HEK293 (cell line): ENCODE data around the gene TMEM222.

Source experiments
- CTCF ChIA-PET: fragments of 350-600 bp; formaldehyde crosslinking; extraction: SDS; loops from one replicate; lab custom pipeline; 2021; ENCODE audit warnings: antibody characterized with exemption; lab: Yijun Ruan, JAX
- POLR2A ChIA-PET: fragments of 300-600 bp; formaldehyde crosslinking; extraction: SDS; loops from one replicate; lab custom pipeline; 2020; ENCODE audit warnings: antibody characterized with exemption, inconsistent platforms; lab: Yijun Ruan, JAX
- H3K27ac ChIP-seq: fragments of 200-500 bp; sonication (Bioruptor generic); 2 replicates; pipeline ENCODE4 v1.5.1; 2014; ENCODE audit warnings: low read depth, low read length, control low read depth, inconsistent platforms; ENCODE audit errors: extremely low read depth
- H3K36me3 ChIP-seq, 2 experiments: fragments of 200-500 bp in 1 of 2; sonication (Bioruptor generic) in 1 of 2; 1 replicate in 1 of 2; 2 replicates in 1 of 2; pipeline ENCODE4 v1.5.1; 2014 to 2017; ENCODE audit warnings: inconsistent platforms in 2 of 2, low read length in 2 of 2; ENCODE audit not compliant: control insufficient read depth in 2 of 2, insufficient read depth in 1 of 2
- H3K4me1 ChIP-seq: fragments of 200-500 bp; sonication (Bioruptor generic); 2 replicates; pipeline ENCODE4 v1.5.1; 2014; ENCODE audit warnings: mild to moderate bottlenecking, low read length, inconsistent platforms; ENCODE audit not compliant: control insufficient read depth, insufficient read depth
- H3K4me3 ChIP-seq: 2 replicates; pipeline ENCODE4 v1.5.1; 2011; ENCODE audit warnings: low read depth, mild to moderate bottlenecking, control low read depth, low read length, moderate library complexity
- H3K9me3 ChIP-seq: fragments of 200-500 bp; sonication (Bioruptor generic); 2 replicates; pipeline ENCODE4 v1.5.1; 2014; ENCODE audit warnings: low read depth, low read length, inconsistent platforms; ENCODE audit not compliant: control insufficient read depth, insufficient read depth
- ATF2 ChIP-seq: fragments of 450-650 bp; formaldehyde crosslinking; IDR thresholded peaks from 2 replicates; pipeline ENCODE4 v1.5.1; 2016; ENCODE audit warnings: missing biosample characterization, missing genetic modification characterization, low read depth
- GFI1B ChIP-seq: fragments of 450-650 bp; formaldehyde crosslinking; IDR thresholded peaks from 2 replicates; pipeline ENCODE4 v1.5.1; 2016; ENCODE audit warnings: missing biosample characterization, missing genetic modification characterization
- KLF8 ChIP-seq: fragments of 450-650 bp; formaldehyde crosslinking; IDR thresholded peaks from 2 replicates; pipeline ENCODE4 v1.5.1; 2016; ENCODE audit warnings: missing biosample characterization, missing genetic modification characterization
- KLF9 ChIP-seq: fragments of 450-650 bp; formaldehyde crosslinking; IDR thresholded peaks from 2 replicates; pipeline ENCODE4 v1.5.1; 2016; ENCODE audit warnings: missing biosample characterization, missing genetic modification characterization, low read depth
- SCRT1 ChIP-seq: fragments of 450-650 bp; formaldehyde crosslinking; IDR thresholded peaks from 2 replicates; pipeline ENCODE4 v1.5.1; 2016; ENCODE audit warnings: missing biosample characterization, missing genetic modification characterization, borderline replicate concordance
- TCF7L2 ChIP-seq: IDR thresholded peaks from 2 replicates; pipeline ENCODE4 v1.6.1; 2011; ENCODE audit warnings: low read depth, mild to moderate bottlenecking, inconsistent platforms, low read length, moderate library complexity, borderline replicate concordance
- ZBTB17 ChIP-seq: fragments of 450-650 bp; formaldehyde crosslinking; IDR thresholded peaks from 2 replicates; pipeline ENCODE4 v1.5.1; 2016; ENCODE audit warnings: missing biosample characterization, missing genetic modification characterization
- ZBTB8A ChIP-seq: fragments of 450-650 bp; formaldehyde crosslinking; IDR thresholded peaks from 2 replicates; pipeline ENCODE4 v1.5.1; 2016; ENCODE audit warnings: missing biosample characterization, missing genetic modification characterization
- ZNF112 ChIP-seq: fragments of 450-650 bp; formaldehyde crosslinking; IDR thresholded peaks from 2 replicates; pipeline ENCODE4 v1.5.0; 2017; ENCODE audit warnings: missing biosample characterization, missing genetic modification characterization
- ZNF146 ChIP-seq: fragments of 450-650 bp; formaldehyde crosslinking; IDR thresholded peaks from 2 replicates; pipeline ENCODE4 v1.5.1; 2016; ENCODE audit warnings: missing biosample characterization, missing genetic modification characterization
- ZNF155 ChIP-seq: fragments of 450-650 bp; formaldehyde crosslinking; IDR thresholded peaks from 2 replicates; pipeline ENCODE4 v1.5.1; 2016; ENCODE audit warnings: missing biosample characterization, missing genetic modification characterization
- ZNF169 ChIP-seq: fragments of 450-650 bp; formaldehyde crosslinking; IDR thresholded peaks from 2 replicates; pipeline ENCODE4 v1.5.1; 2016; ENCODE audit warnings: missing biosample characterization, missing genetic modification characterization
- ZNF18 ChIP-seq: fragments of 450-650 bp; formaldehyde crosslinking; IDR thresholded peaks from 2 replicates; pipeline ENCODE4 v1.5.1; 2016; ENCODE audit warnings: missing biosample characterization, missing genetic modification characterization
- ZNF223 ChIP-seq: fragments of 450-650 bp; formaldehyde crosslinking; IDR thresholded peaks from 2 replicates; pipeline ENCODE4 v1.5.1; 2016; ENCODE audit warnings: missing biosample characterization, missing genetic modification characterization
- ZNF280C ChIP-seq: fragments of 450-650 bp; formaldehyde crosslinking; IDR thresholded peaks from 2 replicates; pipeline ENCODE4 v1.5.1; 2016; ENCODE audit warnings: missing biosample characterization, missing genetic modification characterization
- ZNF350 ChIP-seq: fragments of 450-650 bp; formaldehyde crosslinking; IDR thresholded peaks from 2 replicates; pipeline ENCODE4 v1.5.0; 2017; ENCODE audit warnings: missing biosample characterization, mild to moderate bottlenecking, missing genetic modification characterization
- ZNF394 ChIP-seq: fragments of 450-650 bp; formaldehyde crosslinking; IDR thresholded peaks from 2 replicates; pipeline ENCODE4 v1.5.1; 2016; ENCODE audit warnings: missing biosample characterization, missing genetic modification characterization, mild to moderate bottlenecking, moderate library complexity, borderline replicate concordance
- ZNF530 ChIP-seq: fragments of 450-650 bp; formaldehyde crosslinking; IDR thresholded peaks from 2 replicates; pipeline ENCODE4 v1.5.1; 2016; ENCODE audit warnings: low read depth, missing biosample characterization, missing genetic modification characterization
- ZNF624 ChIP-seq: fragments of 450-650 bp; formaldehyde crosslinking; IDR thresholded peaks from 2 replicates; pipeline ENCODE4 v1.5.1; 2017; ENCODE audit warnings: missing biosample characterization, missing genetic modification characterization
- ZNF670 ChIP-seq: fragments of 450-650 bp; formaldehyde crosslinking; IDR thresholded peaks from 2 replicates; pipeline ENCODE4 v1.5.1; 2016; ENCODE audit warnings: missing biosample characterization, missing genetic modification characterization, low read depth
- ZSCAN4 ChIP-seq: fragments of 450-650 bp; formaldehyde crosslinking; IDR thresholded peaks from 2 replicates; pipeline ENCODE4 v1.5.1; 2017; ENCODE audit warnings: missing biosample characterization, missing genetic modification characterization

The TMEM222 gene

GRCh38 chr1:27292106-27292505 lies 29.9 kb upstream of the TMEM222 start:
- Histone ChIP-seq H3K4me3 (no peak overlapping the region), H3K27ac (no peak overlapping the region), H3K4me1 (no peaks in the 10 kb centered on the region), H3K36me3 (peaks cover 7 to 69% of the 10 kb centered on the region in 2 experiments; a peak in 2 of 3 replicates), H3K9me3 (no peaks in the 10 kb centered on the region)
- CTCF ChIA-PET, result interaction anchor here (1.0 kb wide), 1 partner anchor 10 kb away, joined by 3 read pairs; no protein-coding TSS in a partner anchor
- POLR2A ChIA-PET, result no interaction called here
- no peak for TF ChIP-seq KLF8 (tag by site-specific recombination)
- no peak for TF ChIP-seq ZNF350
- TF ChIP-seq ZNF280C, result no peak
- TF ChIP-seq ATF2, result no peak
- no peak for TF ChIP-seq ZSCAN4
- TF ChIP-seq ZNF18, result no peak
- TF ChIP-seq TCF7L2, result no peak
- TF ChIP-seq ZNF155, result no peak
- no peak for TF ChIP-seq ZNF670 (tag by site-specific recombination)
- TF ChIP-seq GFI1B (tag by site-specific recombination), result no peak
- TF ChIP-seq ZNF169 (tag by site-specific recombination), result no peak
- no peak for TF ChIP-seq ZNF530 (tag by site-specific recombination)
- TF ChIP-seq ZBTB8A (tag by site-specific recombination), result no peak
- TF ChIP-seq ZNF223, result no peak
- TF ChIP-seq ZNF112 (tag by site-specific recombination), result no peak
- no peak for TF ChIP-seq ZNF624 (tag by site-specific recombination)
- TF ChIP-seq SCRT1 (tag by site-specific recombination), result no peak
- no peak for TF ChIP-seq ZNF146 (tag by site-specific recombination)
- no peak for TF ChIP-seq ZNF394 (tag by site-specific recombination)

- no peak overlapping the region for H3K4me3 ChIP-seq
- no peak for TF ChIP-seq KLF9 (tag by site-specific recombination)
- no peak for TF ChIP-seq ZBTB17
- TF ChIP-seq, all 188 proteins: peak for 0
- H3K9me3 ChIP-seq, result no peaks in the 10 kb centered on the region
- H3K36me3 ChIP-seq, result peaks cover 0 to 76% of the 10 kb centered on the region in 2 experiments; a peak in 2 of 3 replicates
- H3K27ac ChIP-seq, result no peak overlapping the region
- ChIA-PET POLR2A (no interaction called here), CTCF (interaction anchor here (0.6 to 9.8 kb wide), 13 partner anchors 11 to 314 kb away, joined by 3 to 202 read pairs (median 3); no protein-coding TSS in a partner anchor)
- H3K4me1 ChIP-seq, result no peaks in the 10 kb centered on the region
Measured at GRCh38 chr1:27293915-27294314, 28.0 kb upstream of the TMEM222 start.
